ENCODE results near the gene WDR35.
A peak's percentile ranks its signal among the peaks of the same experiment; 100 is the strongest.

The WDR35 gene

DNA sequence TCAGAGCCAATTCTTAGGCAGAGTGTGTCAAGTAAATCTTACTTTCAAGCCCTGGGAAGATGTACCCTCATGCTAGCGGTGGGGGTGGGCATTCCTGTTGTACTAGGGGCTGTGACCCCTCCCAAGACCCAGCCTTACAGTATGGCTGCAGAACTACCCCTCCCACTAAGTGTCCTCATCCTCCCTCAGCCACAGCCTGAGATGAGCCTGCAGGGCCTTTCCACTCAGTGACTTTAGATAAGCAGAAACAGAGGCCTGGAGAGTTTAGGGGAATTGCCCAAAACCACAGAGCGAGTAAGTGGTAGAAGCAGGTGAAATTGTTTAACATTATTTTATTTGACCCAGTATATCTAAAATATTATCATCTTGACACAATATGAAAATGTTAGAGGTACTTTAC is 124.8 kb downstream of the WDR35 start:
- no peak for DNase-seq

GRCh38 chr2:19864381-19864780 is 125.5 kb downstream of the WDR35 start:
- no peak for DNase-seq

- DNase-seq, result peak; percentile 64
Measured at GRCh38 chr2:19863303-19864041, 126.4 kb downstream of the WDR35 start.

GRCh38 chr2:19861813-19862212 is 128.1 kb downstream of the WDR35 start:
- no peak for DNase-seq
